Activated naive CD4-positive, alpha-beta T cell treated with anti-CD3 and anti-CD28 coated beads, Interleukin-2, amount 10 ng/mL, durations not matched to agents 5 hours and 36 hours (primary cell): ENCODE data around the gene SEZ6L. TPM values are rescaled to one million over a fixed set of nuclear protein-coding genes. Genes with fewer than 3 reads are reported as not detected.

ENCODE experiments used
- total RNA-seq, 2 experiments: library from RNA; stranded (reverse); gene quantifications; one replicate each; pipeline ENCODE4 v1.2.3, GENCODE V29; 2021

SEZ6L gene
- not detected for total RNA-seq

DNA sequence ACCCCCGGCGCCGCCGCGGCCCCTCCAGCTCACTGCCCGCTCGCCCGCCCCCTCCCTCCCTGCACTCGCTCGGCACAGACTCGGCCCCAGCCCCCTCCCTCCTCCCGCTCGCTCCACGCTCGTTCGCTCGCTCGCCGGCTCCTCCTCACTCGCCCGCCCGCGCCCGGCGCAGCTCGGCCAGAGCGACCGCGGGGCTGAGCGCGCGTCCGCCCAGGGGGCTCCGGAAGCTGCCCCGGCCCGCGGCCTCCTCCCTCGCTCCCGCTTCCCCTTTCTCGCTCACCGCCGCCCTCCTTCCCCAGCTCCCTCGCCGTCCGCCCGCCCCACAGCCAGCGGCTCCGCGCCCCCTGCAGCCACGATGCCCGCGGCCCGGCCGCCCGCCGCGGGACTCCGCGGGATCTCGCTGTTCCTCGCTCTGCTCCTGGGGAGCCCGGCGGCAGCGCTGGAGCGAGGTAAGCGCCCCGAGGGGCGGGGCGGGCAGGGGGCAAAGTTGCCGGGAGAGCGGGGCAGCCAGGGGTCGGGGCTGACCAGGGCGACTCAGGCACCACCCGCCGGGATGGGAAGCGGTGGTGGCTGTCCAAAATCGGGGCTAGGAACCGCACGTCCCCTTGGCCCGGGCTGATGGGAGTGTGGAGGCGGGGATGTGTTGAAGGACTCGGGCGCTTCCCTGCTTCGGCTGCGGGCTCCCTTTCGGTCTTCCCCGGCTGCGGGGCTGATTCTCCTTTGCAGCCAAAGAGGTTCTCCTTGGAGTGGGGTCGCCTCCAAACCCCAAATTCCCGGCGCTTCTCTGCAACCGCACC lies at the start of gene SEZ6L:
SEZ6L (plus strand) TSS at position 148 of the 797 bp plus-strand sequence; CDS start at position 356, 208 bp downstream.

GRCh38 chr22:26428515-26429457 lies 259.5 kb downstream of the SEZ6L start, which contains the start of gene ASPHD2:
TSS of gene ASPHD2 (plus strand) at chr22:26429260. CDS start at chr22:26433616, 4,356 bp downstream.

